Panc1 (cell line): ENCODE measurements around the gene ETV2. TPM values are rescaled to one million over a fixed set of nuclear protein-coding genes. Genes with fewer than 3 reads are reported as not detected.

Source experiments
- ATAC-seq: fragments of 200-7000 bp; cut with Tn5 transposase; 2 replicates; pipeline ENCODE4 v1.9.1; 2020; ENCODE audit warnings: mild to moderate bottlenecking, moderate library complexity
- BruUV-seq: library from RNA; stranded (reverse); fragments of 400-500 nt; replicated peaks from 2 replicates; lab custom pipeline; 2021; lab: Mats Ljungman, UMichigan
- CTCF ChIA-PET: fragments of 300-600 bp; sonication (Branson Sonifier 250); formaldehyde crosslinking; loops from one replicate; lab custom pipeline; 2022; ENCODE audit warnings: antibody characterized with exemption; lab: Charles Lee
- POLR2A ChIA-PET: fragments of 300-600 bp; sonication (Branson Sonifier 250); formaldehyde crosslinking; loops from one replicate; lab custom pipeline; 2022; ENCODE audit warnings: antibody characterized with exemption; lab: Charles Lee
- DNase-seq: peaks from one replicate; pipeline ENCODE4 v3.0.0-alpha.2; 2010; ENCODE audit warnings: low read depth, low spot score
- H3K27ac ChIP-seq: 2 replicates; pipeline ENCODE4 v1.5.1; 2011; ENCODE audit warnings: mild to moderate bottlenecking, low read length, inconsistent platforms
- H3K27me3 ChIP-seq: fragments of 200-500 bp; sonication (Bioruptor generic); 2 replicates; pipeline ENCODE4 v1.6.0; 2014; ENCODE audit warnings: low read length, inconsistent platforms; ENCODE audit not compliant: control insufficient read depth, insufficient read depth
- H3K36me3 ChIP-seq: fragments of 200-500 bp; sonication (Bioruptor generic); 2 replicates; pipeline ENCODE4 v1.5.1; 2014; ENCODE audit warnings: inconsistent platforms, mild to moderate bottlenecking, low read length, moderate library complexity; ENCODE audit not compliant: control insufficient read depth, insufficient read depth
- H3K4me1 ChIP-seq: 2 replicates; pipeline ENCODE4 v1.5.1; 2011; ENCODE audit warnings: inconsistent platforms, mild to moderate bottlenecking, low read length, moderate library complexity; ENCODE audit not compliant: control insufficient read depth, insufficient read depth
- H3K4me3 ChIP-seq, 2 experiments: 2 replicates each; pipeline ENCODE4 v1.5.1; 2011 to 2012; ENCODE audit warnings: low read depth in 2 of 2, low read length in 2 of 2, mild to moderate bottlenecking in 2 of 2, inconsistent platforms in 1 of 2, moderate library complexity in 1 of 2
- H3K9me3 ChIP-seq: fragments of 200-500 bp; sonication (Bioruptor generic); 2 replicates; pipeline ENCODE4 v1.5.1; 2014; ENCODE audit warnings: low read depth, mild to moderate bottlenecking, inconsistent platforms, low read length, moderate library complexity; ENCODE audit not compliant: control insufficient read depth, insufficient read depth
- CTCF ChIP-seq: fragments of 450-650 bp; IDR thresholded peaks from 2 replicates; pipeline ENCODE4 v1.5.1; 2017; ENCODE audit warnings: mild to moderate bottlenecking
- POLR2AphosphoS5 ChIP-seq: IDR thresholded peaks from 2 replicates; pipeline ENCODE4 v1.6.1; 2012; ENCODE audit warnings: mild to moderate bottlenecking, low read depth, low read length, moderate library complexity
- REST ChIP-seq, 2 experiments: IDR thresholded peaks; 2 replicates each; pipeline ENCODE4 v1.6.1; 2011 to 2012; ENCODE audit warnings: low read depth in 2 of 2, control low read depth in 1 of 2, low read length in 1 of 2, mild to moderate bottlenecking in 1 of 2, moderate library complexity in 1 of 2; ENCODE audit not compliant: insufficient read depth in 1 of 2
- SIN3A ChIP-seq: IDR thresholded peaks from 2 replicates; pipeline ENCODE4 v1.6.1; 2012; ENCODE audit warnings: low read depth, mild to moderate bottlenecking, low read length, moderate library complexity, borderline replicate concordance; ENCODE audit not compliant: insufficient read depth
- TCF7L2 ChIP-seq: IDR thresholded peaks from 2 replicates; pipeline ENCODE4 v1.6.1; 2011; ENCODE audit warnings: mild to moderate bottlenecking, low read depth, low read length, inconsistent platforms
- in situ Hi-C: cut with HindIII; loops from 2 replicates; pipeline ENCODE4 v1.10.0; 2016; ENCODE audit warnings: low sequenced_read_pairs, low pct_unique_long_range_greater_than_20kb
- intact Hi-C: fragments of 100-400 bp; cut with micrococcal nuclease; formaldehyde crosslinking; loops from one replicate; pipeline ENCODE4 v1.10.0; 2022; ENCODE audit not compliant: unreplicated experiment
- total RNA-seq: library from RNA; stranded (reverse); gene quantifications from one replicate; pipeline ENCODE4 v1.2.1, GENCODE V29; 2021; ENCODE audit not compliant: unreplicated experiment

Gene ETV2
- total RNA-seq, 1 experiment from 2014 or later = 2.8 TPM

GRCh38 chr19:35665157-35665556 is 23.6 kb downstream of the ETV2 start:
- Histone ChIP-seq H3K4me3 (no peak overlapping the region), H3K36me3 (0 out of 2 replicates have a peak, but pooled peaks cover 7% of the 10 kb centered on the region), H3K9me3 (no peaks in the 10 kb centered on the region), H3K4me1 (no peaks in the 10 kb centered on the region), H3K27me3 (no peaks in the 10 kb centered on the region), H3K27ac (no peak overlapping the region)
- intact Hi-C loops = no loop called here
- in situ Hi-C loops = no loop called here
- POLR2A ChIA-PET = no interaction called here
- DNase-seq = no peak
- CTCF ChIA-PET = no interaction called here
- TF ChIP-seq POLR2AphosphoS5 (no peak), SIN3A (no peak), CTCF (no peak), REST (IDR thresholded peaks at IDR 0.05; ENCODE audit: insufficient read depth in 1 of 2, low read depth in 2 of 2, low read length in 1 of 2) (no peak), TCF7L2 (no peak)
- BruUV-seq = no TSS peak
- no peak for ATAC-seq

- intact Hi-C loops = no loop called here
- Histone ChIP-seq H3K27ac (no peak overlapping the region), H3K4me3 (no peak overlapping the region), H3K9me3 (no peaks in the 10 kb centered on the region), H3K36me3 (0 out of 2 replicates have a peak, but pooled peaks cover 7% of the 10 kb centered on the region), H3K4me1 (no peaks in the 10 kb centered on the region), H3K27me3 (no peaks in the 10 kb centered on the region)
- in situ Hi-C loops = no loop called here
- BruUV-seq = no TSS peak
- DNase-seq (no peak), ATAC-seq (no peak)
- TF ChIP-seq TCF7L2 (no peak), REST (IDR thresholded peaks at IDR 0.05; ENCODE audit: insufficient read depth in 1 of 2, low read depth in 2 of 2, low read length in 1 of 2) (no peak), POLR2AphosphoS5 (no peak), SIN3A (no peak), CTCF (no peak)
- POLR2A ChIA-PET = no interaction called here
- CTCF ChIA-PET = no interaction called here
Measured at GRCh38 chr19:35665604-35666003, 24.1 kb downstream of the ETV2 start.
